HEK293 (cell line): ENCODE results near the gene TREM2.

ENCODE experiments used
- REPIN1 ChIP-seq: fragments of 450-650 bp; formaldehyde crosslinking; IDR thresholded peaks from 2 replicates; pipeline ENCODE4 v1.5.1; 2017; ENCODE audit warnings: missing biosample characterization, missing genetic modification characterization, low read depth
- TRIM28 ChIP-seq: IDR thresholded peaks from 2 replicates; pipeline ENCODE4 v1.6.1; 2011; ENCODE audit warnings: low read length, control low read depth, borderline replicate concordance
- YY1 ChIP-seq: fragments of 450-650 bp; formaldehyde crosslinking; IDR thresholded peaks from 2 replicates; pipeline ENCODE4 v1.5.1; 2018; ENCODE audit warnings: missing biosample characterization, missing genetic modification characterization
- ZFP37 ChIP-seq: fragments of 450-650 bp; formaldehyde crosslinking; IDR thresholded peaks from 2 replicates; pipeline ENCODE4 v1.5.1; 2016; ENCODE audit warnings: missing biosample characterization, missing genetic modification characterization
- ZFP41 ChIP-seq: fragments of 450-650 bp; formaldehyde crosslinking; IDR thresholded peaks from 2 replicates; pipeline ENCODE4 v1.5.1; 2016; ENCODE audit warnings: missing biosample characterization, missing genetic modification characterization, borderline replicate concordance
- ZNF114 ChIP-seq: fragments of 450-650 bp; formaldehyde crosslinking; IDR thresholded peaks from 2 replicates; pipeline ENCODE4 v1.5.0; 2017; ENCODE audit warnings: missing biosample characterization, missing genetic modification characterization
- ZNF184 ChIP-seq: fragments of 450-650 bp; IDR thresholded peaks from 2 replicates; pipeline ENCODE4 v1.5.1; 2018; ENCODE audit warnings: missing biosample characterization, mild to moderate bottlenecking, missing genetic modification characterization
- ZNF239 ChIP-seq: fragments of 450-650 bp; formaldehyde crosslinking; IDR thresholded peaks from 2 replicates; pipeline ENCODE4 v1.5.1; 2016; ENCODE audit warnings: missing biosample characterization, missing genetic modification characterization
- ZNF24 ChIP-seq: fragments of 450-650 bp; formaldehyde crosslinking; IDR thresholded peaks from 2 replicates; pipeline ENCODE4 v1.5.1; 2016; ENCODE audit warnings: missing biosample characterization, missing genetic modification characterization
- ZNF354C ChIP-seq: fragments of 450-650 bp; formaldehyde crosslinking; IDR thresholded peaks from 2 replicates; pipeline ENCODE4 v1.5.1; 2016; ENCODE audit warnings: missing biosample characterization, missing genetic modification characterization, low read depth, borderline replicate concordance
- TF ChIP-seq, protein P1 (sequence below): fragments of 450-650 bp; formaldehyde crosslinking; IDR thresholded peaks from 2 replicates; pipeline ENCODE4 v1.5.1; 2016; ENCODE audit warnings: missing biosample characterization, missing genetic modification characterization
- TF ChIP-seq, protein P2 (sequence below): fragments of 450-650 bp; formaldehyde crosslinking; conservative IDR thresholded peaks from 2 replicates; pipeline ENCODE4 v1.5.1; 2016; ENCODE audit warnings: low read depth, missing biosample characterization, missing genetic modification characterization
- TF ChIP-seq, protein P3 (sequence below): fragments of 450-650 bp; formaldehyde crosslinking; IDR thresholded peaks from 2 replicates; pipeline ENCODE4 v1.5.1; 2016; ENCODE audit warnings: missing biosample characterization, missing genetic modification characterization

DNA sequence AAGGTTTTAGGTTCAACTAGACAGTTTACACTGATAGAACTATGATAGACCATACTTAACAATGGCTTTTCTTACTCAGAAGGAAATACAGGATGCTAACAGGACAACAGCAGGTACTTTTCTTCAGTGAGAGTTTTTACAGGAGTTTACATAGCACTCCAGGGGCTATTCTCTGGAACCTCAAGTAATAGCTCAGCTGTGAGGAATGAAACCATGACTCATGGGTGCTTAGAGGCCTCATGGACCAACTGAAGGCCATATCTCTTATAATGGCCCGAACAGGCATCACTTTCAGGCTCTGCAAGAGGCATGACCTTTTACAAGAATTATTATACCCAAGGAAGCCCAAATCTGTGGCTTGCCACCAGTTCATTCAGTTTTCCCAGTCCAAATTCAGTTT lies 40.5 kb downstream of the TREM2 start:
- TF ChIP-seq REPIN1 (tag by site-specific recombination): no peak
- TF ChIP-seq, protein P1, sequence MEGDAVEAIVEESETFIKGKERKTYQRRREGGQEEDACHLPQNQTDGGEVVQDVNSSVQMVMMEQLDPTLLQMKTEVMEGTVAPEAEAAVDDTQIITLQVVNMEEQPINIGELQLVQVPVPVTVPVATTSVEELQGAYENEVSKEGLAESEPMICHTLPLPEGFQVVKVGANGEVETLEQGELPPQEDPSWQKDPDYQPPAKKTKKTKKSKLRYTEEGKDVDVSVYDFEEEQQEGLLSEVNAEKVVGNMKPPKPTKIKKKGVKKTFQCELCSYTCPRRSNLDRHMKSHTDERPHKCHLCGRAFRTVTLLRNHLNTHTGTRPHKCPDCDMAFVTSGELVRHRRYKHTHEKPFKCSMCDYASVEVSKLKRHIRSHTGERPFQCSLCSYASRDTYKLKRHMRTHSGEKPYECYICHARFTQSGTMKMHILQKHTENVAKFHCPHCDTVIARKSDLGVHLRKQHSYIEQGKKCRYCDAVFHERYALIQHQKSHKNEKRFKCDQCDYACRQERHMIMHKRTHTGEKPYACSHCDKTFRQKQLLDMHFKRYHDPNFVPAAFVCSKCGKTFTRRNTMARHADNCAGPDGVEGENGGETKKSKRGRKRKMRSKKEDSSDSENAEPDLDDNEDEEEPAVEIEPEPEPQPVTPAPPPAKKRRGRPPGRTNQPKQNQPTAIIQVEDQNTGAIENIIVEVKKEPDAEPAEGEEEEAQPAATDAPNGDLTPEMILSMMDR (tag by site-specific recombination): no peak
- TF ChIP-seq, protein P2, sequence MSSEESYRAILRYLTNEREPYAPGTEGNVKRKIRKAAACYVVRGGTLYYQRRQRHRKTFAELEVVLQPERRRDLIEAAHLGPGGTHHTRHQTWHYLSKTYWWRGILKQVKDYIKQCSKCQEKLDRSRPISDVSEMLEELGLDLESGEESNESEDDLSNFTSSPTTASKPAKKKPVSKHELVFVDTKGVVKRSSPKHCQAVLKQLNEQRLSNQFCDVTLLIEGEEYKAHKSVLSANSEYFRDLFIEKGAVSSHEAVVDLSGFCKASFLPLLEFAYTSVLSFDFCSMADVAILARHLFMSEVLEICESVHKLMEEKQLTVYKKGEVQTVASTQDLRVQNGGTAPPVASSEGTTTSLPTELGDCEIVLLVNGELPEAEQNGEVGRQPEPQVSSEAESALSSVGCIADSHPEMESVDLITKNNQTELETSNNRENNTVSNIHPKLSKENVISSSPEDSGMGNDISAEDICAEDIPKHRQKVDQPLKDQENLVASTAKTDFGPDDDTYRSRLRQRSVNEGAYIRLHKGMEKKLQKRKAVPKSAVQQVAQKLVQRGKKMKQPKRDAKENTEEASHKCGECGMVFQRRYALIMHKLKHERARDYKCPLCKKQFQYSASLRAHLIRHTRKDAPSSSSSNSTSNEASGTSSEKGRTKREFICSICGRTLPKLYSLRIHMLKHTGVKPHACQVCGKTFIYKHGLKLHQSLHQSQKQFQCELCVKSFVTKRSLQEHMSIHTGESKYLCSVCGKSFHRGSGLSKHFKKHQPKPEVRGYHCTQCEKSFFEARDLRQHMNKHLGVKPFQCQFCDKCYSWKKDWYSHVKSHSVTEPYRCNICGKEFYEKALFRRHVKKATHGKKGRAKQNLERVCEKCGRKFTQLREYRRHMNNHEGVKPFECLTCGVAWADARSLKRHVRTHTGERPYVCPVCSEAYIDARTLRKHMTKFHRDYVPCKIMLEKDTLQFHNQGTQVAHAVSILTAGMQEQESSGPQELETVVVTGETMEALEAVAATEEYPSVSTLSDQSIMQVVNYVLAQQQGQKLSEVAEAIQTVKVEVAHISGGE: no peak
- TF ChIP-seq ZNF239 (tag by site-specific recombination): no peak
- no peak for TF ChIP-seq ZFP37
- TF ChIP-seq ZNF184 (tag by site-specific recombination): no peak
- no peak for TF ChIP-seq ZNF354C (tag by site-specific recombination)
- TF ChIP-seq, protein P3, sequence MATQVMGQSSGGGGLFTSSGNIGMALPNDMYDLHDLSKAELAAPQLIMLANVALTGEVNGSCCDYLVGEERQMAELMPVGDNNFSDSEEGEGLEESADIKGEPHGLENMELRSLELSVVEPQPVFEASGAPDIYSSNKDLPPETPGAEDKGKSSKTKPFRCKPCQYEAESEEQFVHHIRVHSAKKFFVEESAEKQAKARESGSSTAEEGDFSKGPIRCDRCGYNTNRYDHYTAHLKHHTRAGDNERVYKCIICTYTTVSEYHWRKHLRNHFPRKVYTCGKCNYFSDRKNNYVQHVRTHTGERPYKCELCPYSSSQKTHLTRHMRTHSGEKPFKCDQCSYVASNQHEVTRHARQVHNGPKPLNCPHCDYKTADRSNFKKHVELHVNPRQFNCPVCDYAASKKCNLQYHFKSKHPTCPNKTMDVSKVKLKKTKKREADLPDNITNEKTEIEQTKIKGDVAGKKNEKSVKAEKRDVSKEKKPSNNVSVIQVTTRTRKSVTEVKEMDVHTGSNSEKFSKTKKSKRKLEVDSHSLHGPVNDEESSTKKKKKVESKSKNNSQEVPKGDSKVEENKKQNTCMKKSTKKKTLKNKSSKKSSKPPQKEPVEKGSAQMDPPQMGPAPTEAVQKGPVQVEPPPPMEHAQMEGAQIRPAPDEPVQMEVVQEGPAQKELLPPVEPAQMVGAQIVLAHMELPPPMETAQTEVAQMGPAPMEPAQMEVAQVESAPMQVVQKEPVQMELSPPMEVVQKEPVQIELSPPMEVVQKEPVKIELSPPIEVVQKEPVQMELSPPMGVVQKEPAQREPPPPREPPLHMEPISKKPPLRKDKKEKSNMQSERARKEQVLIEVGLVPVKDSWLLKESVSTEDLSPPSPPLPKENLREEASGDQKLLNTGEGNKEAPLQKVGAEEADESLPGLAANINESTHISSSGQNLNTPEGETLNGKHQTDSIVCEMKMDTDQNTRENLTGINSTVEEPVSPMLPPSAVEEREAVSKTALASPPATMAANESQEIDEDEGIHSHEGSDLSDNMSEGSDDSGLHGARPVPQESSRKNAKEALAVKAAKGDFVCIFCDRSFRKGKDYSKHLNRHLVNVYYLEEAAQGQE (tag by site-specific recombination): no peak
- TF ChIP-seq ZNF24 (tag by site-specific recombination): no peak
- no peak for TF ChIP-seq ZFP41 (tag by site-specific recombination)
- no peak for TF ChIP-seq ZNF114 (tag by site-specific recombination)
- no peak for TF ChIP-seq YY1 (tag by site-specific recombination)
- no peak for TF ChIP-seq TRIM28
